Progenitor cell of endocrine pancreas (in vitro differentiated cells): ENCODE measurements around the gene CRABP1. TPM values are rescaled to one million over a fixed set of nuclear protein-coding genes. Genes with fewer than 3 reads are reported as not detected.

Source experiments
- DNase-seq: peaks from one replicate; pipeline ENCODE4 v3.0.0; 2021; ENCODE audit warnings: low spot score; ENCODE audit not compliant: unreplicated experiment
- H3K27ac Mint-ChIP-seq: 2 replicates; pipeline ENCODE4 v1.8.0; 2021; ENCODE audit warnings: mild to moderate bottlenecking, moderate library complexity, mixed read lengths
- H3K27me3 Mint-ChIP-seq: 2 replicates; pipeline ENCODE4 v1.8.0; 2021; ENCODE audit warnings: mixed read lengths
- H3K36me3 Mint-ChIP-seq: 2 replicates; pipeline ENCODE4 v1.8.0; 2022; ENCODE audit warnings: mixed read lengths; ENCODE audit not compliant: insufficient read depth
- H3K4me1 Mint-ChIP-seq: 2 replicates; pipeline ENCODE4 v1.8.0; 2021; ENCODE audit warnings: low read depth, mixed read lengths
- H3K4me3 Mint-ChIP-seq: 2 replicates; pipeline ENCODE4 v1.8.0; 2021; ENCODE audit warnings: low read depth, mild to moderate bottlenecking, moderate library complexity, mixed read lengths
- H3K9me3 Mint-ChIP-seq: 2 replicates; pipeline ENCODE4 v1.8.0; 2021; ENCODE audit warnings: low read depth, mixed read lengths
- total RNA-seq: library from RNA; stranded (reverse); gene quantifications from 2 replicates; pipeline ENCODE4 v1.2.1, GENCODE V29; 2021
- TF ChIP-seq, protein P1 (sequence below): fragments of 200-600 bp; sonication (generic); IDR thresholded peaks from one replicate; pipeline ENCODE4 v1.5.0; 2021; ENCODE audit warnings: antibody characterized with exemption, mild to moderate bottlenecking; ENCODE audit not compliant: unreplicated experiment

CRABP1 gene
- total RNA-seq, 1 donor from 2014 or later: 1.1 TPM

DNA sequence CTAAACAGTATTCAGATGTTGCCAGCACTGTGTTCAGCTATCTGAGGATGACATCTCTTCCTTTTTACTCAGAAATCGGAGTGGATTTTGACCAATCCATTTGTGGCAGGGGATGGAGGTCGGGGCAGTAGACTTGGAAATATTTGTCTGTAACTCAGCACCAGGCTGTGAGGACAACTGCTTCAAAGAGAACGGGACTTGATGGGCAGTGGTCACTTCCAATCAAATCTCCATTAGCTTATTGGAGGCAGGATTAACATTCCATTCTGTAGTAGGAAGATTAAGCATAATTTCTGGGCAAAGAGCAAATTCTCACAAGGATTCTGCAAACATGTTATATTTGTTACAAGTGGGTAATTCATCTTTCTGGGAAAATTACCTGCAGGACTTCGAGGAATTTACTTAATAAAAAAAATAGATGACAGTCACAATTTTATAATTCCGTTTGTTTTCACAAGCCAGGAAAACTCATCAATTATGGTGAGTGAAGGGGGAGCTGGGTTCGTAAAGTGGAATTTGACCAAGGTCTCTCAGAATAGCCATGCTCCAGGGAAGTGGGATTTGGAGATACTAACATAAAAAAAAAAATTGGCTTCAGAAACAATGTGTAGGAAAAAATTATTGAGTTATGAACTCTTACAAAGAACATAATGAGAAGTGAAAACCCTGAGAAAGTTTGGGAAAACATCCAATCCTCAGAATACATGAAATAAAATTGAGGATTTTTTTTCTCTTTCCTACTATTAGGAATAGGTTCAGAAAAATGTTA is 18.1 kb downstream of the CRABP1 start:
- TF ChIP-seq, protein P1, sequence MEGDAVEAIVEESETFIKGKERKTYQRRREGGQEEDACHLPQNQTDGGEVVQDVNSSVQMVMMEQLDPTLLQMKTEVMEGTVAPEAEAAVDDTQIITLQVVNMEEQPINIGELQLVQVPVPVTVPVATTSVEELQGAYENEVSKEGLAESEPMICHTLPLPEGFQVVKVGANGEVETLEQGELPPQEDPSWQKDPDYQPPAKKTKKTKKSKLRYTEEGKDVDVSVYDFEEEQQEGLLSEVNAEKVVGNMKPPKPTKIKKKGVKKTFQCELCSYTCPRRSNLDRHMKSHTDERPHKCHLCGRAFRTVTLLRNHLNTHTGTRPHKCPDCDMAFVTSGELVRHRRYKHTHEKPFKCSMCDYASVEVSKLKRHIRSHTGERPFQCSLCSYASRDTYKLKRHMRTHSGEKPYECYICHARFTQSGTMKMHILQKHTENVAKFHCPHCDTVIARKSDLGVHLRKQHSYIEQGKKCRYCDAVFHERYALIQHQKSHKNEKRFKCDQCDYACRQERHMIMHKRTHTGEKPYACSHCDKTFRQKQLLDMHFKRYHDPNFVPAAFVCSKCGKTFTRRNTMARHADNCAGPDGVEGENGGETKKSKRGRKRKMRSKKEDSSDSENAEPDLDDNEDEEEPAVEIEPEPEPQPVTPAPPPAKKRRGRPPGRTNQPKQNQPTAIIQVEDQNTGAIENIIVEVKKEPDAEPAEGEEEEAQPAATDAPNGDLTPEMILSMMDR: no peak
- Mint-ChIP-seq H3K9me3 (no peaks in the 10 kb centered on the region), H3K36me3 (no peaks in the 10 kb centered on the region), H3K4me1 (peaks cover 7% of the 10 kb centered on the region), H3K4me3 (no peak overlapping the region), H3K27ac (no peak overlapping the region), H3K27me3 (peaks cover 10% of the 10 kb centered on the region)
- no peak for DNase-seq

DNA sequence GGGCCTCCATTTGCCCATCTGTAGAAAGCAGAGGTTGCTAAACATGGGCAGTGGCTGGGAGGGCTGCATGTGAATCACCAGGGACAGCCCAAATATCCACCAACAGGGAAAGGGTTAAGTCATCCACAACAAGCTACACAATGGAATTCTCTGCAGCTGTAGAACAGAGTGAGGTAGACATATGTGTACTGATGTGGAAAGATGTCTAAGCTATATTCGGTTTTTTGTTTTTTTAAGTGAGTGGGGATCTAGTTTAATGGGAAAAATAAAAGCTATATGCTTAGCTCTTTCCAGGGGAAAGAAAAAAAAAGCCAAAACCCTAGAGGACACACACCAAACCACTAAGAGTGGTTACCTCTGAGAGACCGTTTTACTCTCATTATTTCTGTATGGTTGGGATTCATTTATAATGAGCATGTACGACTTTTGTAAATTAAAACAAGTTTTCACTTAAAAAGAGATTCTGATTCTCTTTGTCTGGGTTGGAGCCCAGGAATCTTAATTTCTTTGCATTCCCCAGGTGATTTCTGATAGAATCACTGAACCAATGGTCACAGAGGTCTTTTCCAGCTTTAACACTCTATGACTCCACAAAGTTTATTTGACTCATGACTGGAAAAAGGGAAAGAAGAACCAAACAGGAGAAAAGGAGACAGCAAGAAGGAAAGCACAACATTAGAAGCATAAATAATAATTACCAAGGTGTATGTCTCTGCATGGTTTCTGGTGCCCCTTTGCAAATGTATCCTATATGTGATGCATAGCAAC is 19.1 kb downstream of the CRABP1 start:
- Mint-ChIP-seq H3K9me3 (no peaks in the 10 kb centered on the region), H3K4me3 (no peak overlapping the region), H3K36me3 (no peaks in the 10 kb centered on the region), H3K27ac (no peak overlapping the region), H3K4me1 (peaks cover 7% of the 10 kb centered on the region), H3K27me3 (peaks cover 14% of the 10 kb centered on the region)
- no peak for DNase-seq
- TF ChIP-seq, protein P1: no peak

DNA sequence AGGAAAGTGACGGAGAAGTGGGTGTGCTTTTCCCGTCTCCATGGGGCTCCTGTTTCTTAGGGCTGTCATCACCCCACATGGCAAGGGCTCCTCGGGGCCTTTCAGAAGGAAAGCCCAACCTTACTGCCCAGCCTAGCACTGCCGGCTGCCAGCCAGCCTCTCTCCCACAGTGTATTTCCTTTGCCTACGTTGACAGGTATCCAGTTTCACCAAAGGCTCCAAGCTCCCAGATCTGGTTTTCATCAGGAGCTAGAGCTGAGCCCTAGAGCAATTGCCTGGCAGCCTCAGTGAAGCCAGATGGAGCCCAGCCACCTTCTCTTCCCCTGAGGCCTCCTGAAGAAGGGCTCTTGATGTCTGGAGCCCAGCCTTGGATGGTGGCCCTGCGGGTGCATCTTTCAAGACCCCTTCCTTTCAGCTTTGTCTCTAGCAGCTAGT is 20.2 kb downstream of the CRABP1 start:
- TF ChIP-seq, protein P1: no peak
- no peak overlapping the region for H3K4me3 Mint-ChIP-seq
- DNase-seq: no peak

DNA sequence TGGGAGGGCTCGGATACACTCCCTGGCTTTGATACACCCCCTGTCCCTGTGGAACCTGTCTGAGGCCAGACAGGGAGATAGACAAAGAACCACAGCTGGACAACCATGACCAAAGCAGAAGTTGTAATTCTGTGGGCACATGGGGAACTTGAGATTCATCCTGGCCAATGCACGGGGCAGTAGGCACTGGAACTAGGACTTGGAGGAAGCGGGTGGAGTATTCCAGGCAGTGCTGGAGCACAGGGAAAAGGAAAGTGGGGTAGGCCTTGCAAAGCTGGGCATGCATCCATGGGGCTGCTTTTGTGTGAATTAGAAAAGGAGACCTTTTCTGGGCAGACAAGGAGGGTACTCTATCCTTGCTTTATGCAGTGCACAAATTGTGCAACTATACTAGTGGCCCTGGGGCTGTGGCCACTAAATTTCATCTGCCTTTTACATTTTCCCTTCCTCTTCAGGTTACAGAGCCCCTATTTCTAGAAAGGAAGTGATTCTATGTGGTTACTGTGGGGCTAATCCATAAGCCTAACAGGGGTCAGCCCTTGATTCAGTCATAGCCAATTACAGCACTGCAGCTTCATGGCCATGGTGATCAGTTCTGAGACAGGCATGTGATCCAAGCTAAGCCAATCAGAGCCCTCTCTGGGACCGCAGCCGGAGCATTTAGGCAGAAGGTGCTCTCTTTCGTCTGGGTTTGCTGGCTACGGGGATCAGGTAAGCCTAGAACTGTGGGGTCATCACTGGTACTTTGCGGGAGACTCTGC is 21.0 kb downstream of the CRABP1 start:
- Mint-ChIP-seq H3K4me3 (no peak overlapping the region), H3K27me3 (peaks cover 27% of the 10 kb centered on the region), H3K36me3 (no peaks in the 10 kb centered on the region), H3K4me1 (peaks cover 7% of the 10 kb centered on the region), H3K9me3 (no peaks in the 10 kb centered on the region), H3K27ac (no peak overlapping the region)
- TF ChIP-seq, protein P1: no peak
- no peak for DNase-seq

More for the DNA sequence above, 20.2 kb downstream of the CRABP1 start:
- peaks cover 7% of the 10 kb centered on the region for H3K4me1 Mint-ChIP-seq
- no peaks in the 10 kb centered on the region for H3K36me3 Mint-ChIP-seq
- peaks cover 25% of the 10 kb centered on the region for H3K27me3 Mint-ChIP-seq
- no peaks in the 10 kb centered on the region for H3K9me3 Mint-ChIP-seq
- no peak overlapping the region for H3K27ac Mint-ChIP-seq
